Stimulated activated CD8-positive, alpha-beta memory T cell treated with anti-CD3 and anti-CD28 coated beads, Interleukin-12 subunit alpha, Interleukin-12 subunit beta, amount 100 ng/mL, for 24 hours (primary cell): ENCODE measurements around the gene CA11.
"Not testable (repeated sequence)": the region's sequence is repeated elsewhere in the genome, so short reads cannot be mapped to it uniquely, and the experiment has no call there.

ENCODE experiments used
- DNase-seq: peaks from one replicate; pipeline ENCODE4 v3.0.0-alpha.2; 2020; ENCODE audit errors: extremely low read depth

Gene CA11

GRCh38 chr19:48669903-48670668 is 24.1 kb upstream of the CA11 start:
- DNase-seq, result no peak

- no peak for DNase-seq
These were observed 22.8 kb upstream of the CA11 start for GRCh38 chr19:48668761-48669160.

GRCh38 chr19:48668332-48668731 is 22.3 kb upstream of the CA11 start:
- DNase-seq, result no peak

GRCh38 chr19:48665786-48666185 is 19.8 kb upstream of the CA11 start:
- no peak for DNase-seq

GRCh38 chr19:48664476-48664875 is 18.5 kb upstream of the CA11 start:
- DNase-seq, result no peak

GRCh38 chr19:48663667-48664066 is 17.7 kb upstream of the CA11 start:
- no peak for DNase-seq

- DNase-seq, result no peak
These were observed 15.7 kb upstream of the CA11 start for GRCh38 chr19:48661711-48662090.

- peak; percentile 58 for DNase-seq
These were observed 15.1 kb upstream of the CA11 start for GRCh38 chr19:48660852-48661710.

GRCh38 chr19:48659768-48660167 is 13.8 kb upstream of the CA11 start:
- DNase-seq, result no peak

- DNase-seq, result no peak
These were observed 12.5 kb upstream of the CA11 start for GRCh38 chr19:48658483-48658882.

GRCh38 chr19:48657828-48658227 is 11.8 kb upstream of the CA11 start:
- not testable (repeated sequence) for DNase-seq

- no peak for DNase-seq
These were observed 11.0 kb upstream of the CA11 start for GRCh38 chr19:48656840-48657474.

- no peak for DNase-seq
These were observed 8.5 kb upstream of the CA11 start for GRCh38 chr19:48654299-48655059.

- no peak for DNase-seq
These were observed 5.7 kb upstream of the CA11 start for GRCh38 chr19:48651683-48652048.

- no peak for DNase-seq
These were observed 5.1 kb upstream of the CA11 start for GRCh38 chr19:48650974-48651682.

- no peak for DNase-seq
These were observed 2.1 kb upstream of the CA11 start for GRCh38 chr19:48648134-48648533.

- DNase-seq, result no peak
These were observed 782 bp upstream of the CA11 start for GRCh38 chr19:48646722-48647216.

GRCh38 chr19:48645620-48646000 is 377 bp downstream of the CA11 start:
- DNase-seq, result no peak

GRCh38 chr19:48644839-48645619 is 958 bp downstream of the CA11 start:
- peak; percentile 46 for DNase-seq

GRCh38 chr19:48644355-48644754 is 1.6 kb downstream of the CA11 start:
- DNase-seq, result no peak
